Measurements from ENCODE around the gene ZNF672.
A peak's percentile ranks its signal among the peaks of the same experiment; 100 is the strongest.
"Not testable (repeated sequence)": the region's sequence is repeated elsewhere in the genome, so short reads cannot be mapped to it uniquely, and the experiment has no call there.

ZNF672 gene

GRCh38 chr1:248837781-248838356 is at the start of gene ZNF672:
ZNF672 (plus strand) TSS chr1:248838224; CDS start chr1:248847275, 9,051 bp downstream.
- DNase-seq (ENCODE audit: low spot score), result peak; percentile 96

GRCh38 chr1:248788327-248788726 is 49.7 kb upstream of the ZNF672 start:
- no peak for DNase-seq (ENCODE audit: low spot score)

GRCh38 chr1:248789337-248789736 is 48.7 kb upstream of the ZNF672 start:
- DNase-seq (ENCODE audit: low spot score), result not testable (repeated sequence)

GRCh38 chr1:248790456-248790855 is 47.6 kb upstream of the ZNF672 start:
- no peak for DNase-seq (ENCODE audit: low spot score)

GRCh38 chr1:248791010-248791409 is 47.0 kb upstream of the ZNF672 start:
- no peak for DNase-seq (ENCODE audit: low spot score)

GRCh38 chr1:248792342-248792741 is 45.7 kb upstream of the ZNF672 start:
- DNase-seq (ENCODE audit: low spot score), result no peak

- no peak for DNase-seq (ENCODE audit: low spot score)
Measured at GRCh38 chr1:248793592-248793991, 44.4 kb upstream of the ZNF672 start.

GRCh38 chr1:248794663-248795062 is 43.4 kb upstream of the ZNF672 start:
- not testable (repeated sequence) for DNase-seq (ENCODE audit: low spot score)

GRCh38 chr1:248798791-248799190 is 39.2 kb upstream of the ZNF672 start:
- no peak for DNase-seq (ENCODE audit: low spot score)

GRCh38 chr1:248800459-248800858 is 37.6 kb upstream of the ZNF672 start:
- no peak for DNase-seq (ENCODE audit: low spot score)

- no peak for DNase-seq (ENCODE audit: low spot score)
Measured at GRCh38 chr1:248802454-248802853, 35.6 kb upstream of the ZNF672 start.

GRCh38 chr1:248803501-248803900 is 34.5 kb upstream of the ZNF672 start:
- not testable (repeated sequence) for DNase-seq (ENCODE audit: low spot score)

- no peak for DNase-seq (ENCODE audit: low spot score)
Measured at GRCh38 chr1:248804771-248805681, 33.0 kb upstream of the ZNF672 start.

- DNase-seq (ENCODE audit: low spot score), result no peak
Measured at GRCh38 chr1:248805876-248806275, 32.1 kb upstream of the ZNF672 start.

GRCh38 chr1:248807067-248807737 is 30.8 kb upstream of the ZNF672 start:
- peak; percentile 51 for DNase-seq (ENCODE audit: low spot score)

GRCh38 chr1:248808876-248809275 is 29.1 kb upstream of the ZNF672 start:
- no peak for DNase-seq (ENCODE audit: low spot score)

- no peak for DNase-seq (ENCODE audit: low spot score)
Measured at GRCh38 chr1:248810000-248810726, 27.9 kb upstream of the ZNF672 start.

- no peak for DNase-seq (ENCODE audit: low spot score)
Measured at GRCh38 chr1:248810727-248811513, 27.1 kb upstream of the ZNF672 start.

GRCh38 chr1:248811514-248812490 is 26.2 kb upstream of the ZNF672 start:
- DNase-seq (ENCODE audit: low spot score), result no peak
